LoVo (cell line): ENCODE results near the gene CCNQ.

ENCODE experiments used
- DNase-seq: peaks from one replicate; pipeline ENCODE4 v3.0.0-alpha.2; 2016; ENCODE audit warnings: low spot score

The CCNQ gene

DNA sequence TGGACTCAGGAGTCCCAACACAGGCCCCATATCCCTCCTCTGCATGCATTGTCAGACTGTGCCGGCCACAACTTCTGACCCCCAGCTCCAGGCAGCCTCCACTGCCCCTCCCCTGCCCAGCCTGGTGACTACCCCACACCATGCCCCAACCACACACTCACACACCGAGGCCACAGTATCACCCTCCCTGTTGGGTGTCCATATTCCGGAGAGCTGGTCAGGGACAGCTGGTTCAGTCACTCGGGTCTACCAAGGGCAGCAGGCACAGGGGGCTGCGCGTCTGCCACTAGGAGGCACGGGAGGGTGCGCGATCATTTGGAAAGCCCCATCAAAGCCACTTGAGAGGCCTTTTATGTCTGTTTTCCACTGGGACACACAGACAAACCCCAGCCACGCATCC is 26.3 kb downstream of the CCNQ start:
- DNase-seq, result no peak

DNA sequence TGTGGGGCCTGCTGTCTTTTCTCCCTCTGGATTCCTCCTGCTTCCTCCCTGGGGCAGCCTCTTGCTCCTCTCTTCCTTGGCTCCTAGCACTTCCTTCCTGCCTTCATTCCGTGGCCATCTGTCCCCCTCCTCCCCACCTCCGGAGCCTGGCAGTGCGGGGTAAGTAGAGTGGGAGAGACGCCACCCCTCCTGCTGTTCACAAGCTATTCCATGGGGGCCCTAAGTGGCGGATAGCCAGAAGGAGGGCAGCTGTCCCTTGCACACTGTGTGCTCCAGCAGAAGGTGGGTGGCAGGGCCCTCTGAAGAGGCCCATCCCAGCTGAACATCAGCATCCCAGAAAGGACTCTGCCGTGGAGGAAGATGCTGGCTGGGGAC is 27.4 kb downstream of the CCNQ start:
- no peak for DNase-seq

DNA sequence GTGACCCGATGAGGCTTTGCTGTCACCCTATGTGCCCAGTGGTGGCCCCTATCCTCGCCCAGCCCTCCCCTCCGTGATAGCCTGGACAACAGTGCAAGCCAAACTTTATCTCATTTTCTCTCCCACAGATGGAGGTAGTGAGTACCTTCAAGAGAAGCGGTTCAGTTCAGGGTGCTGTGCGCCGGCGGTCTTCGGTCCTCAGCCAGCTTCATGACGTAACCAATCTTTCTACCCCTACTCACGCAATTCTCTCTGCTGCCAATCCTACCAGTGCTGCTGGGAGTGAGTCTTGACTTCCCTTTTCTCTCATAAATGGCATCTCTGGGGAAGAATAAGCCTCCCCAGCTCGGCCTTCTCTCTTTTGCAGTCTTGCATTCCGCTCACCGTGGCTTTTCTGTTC is 29.5 kb downstream of the CCNQ start:
- no peak for DNase-seq

DNA sequence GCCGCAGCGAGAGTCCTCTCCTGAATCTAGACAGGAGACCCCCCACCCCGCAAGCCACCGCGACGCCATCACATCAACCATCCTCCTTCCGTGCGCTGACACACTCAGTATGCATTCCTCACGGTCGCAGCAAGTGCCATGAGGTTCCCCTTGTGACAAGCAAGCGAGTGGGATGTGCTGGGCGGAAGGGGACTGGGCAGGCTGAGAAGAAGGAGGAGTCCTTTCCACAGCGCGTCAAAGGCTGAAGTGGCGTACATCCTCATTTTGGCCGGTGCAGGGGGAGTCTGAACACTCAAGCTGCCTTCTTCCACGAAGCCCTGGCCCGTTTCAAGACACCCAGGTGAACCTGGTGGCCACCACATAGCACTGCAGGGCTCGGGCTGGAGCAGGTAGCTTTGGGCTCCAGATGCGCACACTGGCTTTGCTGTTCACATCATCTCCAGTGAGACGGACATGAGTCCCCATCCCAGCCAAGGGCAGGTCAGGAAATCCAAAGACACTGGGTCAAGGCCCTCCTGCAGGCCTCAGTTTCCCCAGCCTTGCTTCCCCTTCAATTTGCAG is 30.4 kb downstream of the CCNQ start:
- DNase-seq, result no peak

DNA sequence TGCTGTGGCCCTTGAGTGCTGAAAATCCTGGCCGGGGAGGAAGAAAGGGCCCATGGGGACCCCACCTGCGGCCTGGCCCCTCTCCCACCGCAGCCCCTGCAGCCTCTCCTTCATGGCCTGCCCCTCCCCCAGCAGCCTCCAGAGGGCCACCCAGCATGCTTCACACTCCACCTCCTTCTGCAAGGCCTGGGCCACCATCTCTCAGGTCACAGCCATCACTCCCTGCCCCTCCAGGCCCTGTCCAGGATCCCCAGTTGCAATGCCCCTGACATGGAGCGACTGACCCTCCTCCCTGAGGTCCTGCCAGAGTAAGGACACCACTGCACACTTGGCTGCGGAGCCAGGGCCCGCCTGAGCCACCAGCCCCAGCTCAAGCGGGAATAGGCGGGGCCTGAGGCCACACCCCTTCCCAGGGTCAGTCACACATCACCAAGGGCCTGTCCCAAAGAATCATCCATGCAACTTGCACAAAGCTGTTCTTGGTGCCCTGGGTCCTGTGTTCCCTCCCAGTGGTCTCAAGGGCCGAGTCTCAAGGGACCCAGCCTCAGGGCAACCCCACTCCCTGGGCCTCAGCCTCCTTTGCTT is 32.9 kb downstream of the CCNQ start:
- no peak for DNase-seq

DNA sequence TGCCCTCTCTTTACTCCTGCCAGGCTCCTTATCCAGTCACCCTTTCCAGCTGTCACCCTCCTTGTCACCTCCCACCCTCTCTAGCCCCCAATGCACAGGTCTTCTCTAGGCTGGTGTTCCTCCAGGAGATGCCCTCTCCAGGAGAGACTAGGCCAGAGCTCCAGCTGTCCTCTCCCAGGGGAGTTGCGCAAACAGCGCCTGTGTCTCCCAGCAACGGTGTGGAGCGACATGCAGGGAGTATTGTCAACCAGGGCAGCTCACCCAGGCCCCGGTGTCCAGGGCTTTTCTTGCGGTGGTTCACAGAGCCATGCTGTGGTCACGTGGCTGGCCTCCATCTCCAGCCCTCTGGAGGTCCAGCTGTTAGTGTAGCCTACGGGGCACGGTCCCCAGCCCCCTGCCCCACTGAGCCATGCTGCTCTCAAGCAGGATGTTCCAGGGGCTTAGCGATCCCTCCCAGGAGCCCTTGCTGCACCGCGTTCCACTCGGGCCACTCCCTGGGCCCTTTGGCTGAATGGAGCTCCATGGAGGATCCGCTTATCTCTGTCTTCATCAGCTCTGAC is 34.8 kb downstream of the CCNQ start:
- DNase-seq, result no peak

DNA sequence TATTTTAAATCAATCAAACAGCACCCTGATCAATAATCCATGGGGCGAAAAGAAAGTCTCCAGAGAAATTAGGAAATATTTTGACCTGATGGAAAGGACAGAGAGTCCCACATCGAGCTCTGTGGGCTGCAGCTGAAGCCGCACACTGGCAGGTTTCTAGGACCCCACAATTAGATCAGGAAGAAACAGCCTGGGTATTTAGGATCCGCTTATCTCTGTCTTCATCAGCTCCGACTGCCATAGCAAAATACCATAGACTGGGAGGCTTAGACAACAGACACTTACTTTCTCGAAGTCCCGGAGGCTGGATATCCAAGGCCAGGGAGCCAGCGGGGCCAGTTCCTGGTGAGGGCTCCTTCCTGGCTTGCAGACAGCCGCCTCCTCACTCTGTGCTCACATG is 36.4 kb downstream of the CCNQ start:
- no peak for DNase-seq

DNA sequence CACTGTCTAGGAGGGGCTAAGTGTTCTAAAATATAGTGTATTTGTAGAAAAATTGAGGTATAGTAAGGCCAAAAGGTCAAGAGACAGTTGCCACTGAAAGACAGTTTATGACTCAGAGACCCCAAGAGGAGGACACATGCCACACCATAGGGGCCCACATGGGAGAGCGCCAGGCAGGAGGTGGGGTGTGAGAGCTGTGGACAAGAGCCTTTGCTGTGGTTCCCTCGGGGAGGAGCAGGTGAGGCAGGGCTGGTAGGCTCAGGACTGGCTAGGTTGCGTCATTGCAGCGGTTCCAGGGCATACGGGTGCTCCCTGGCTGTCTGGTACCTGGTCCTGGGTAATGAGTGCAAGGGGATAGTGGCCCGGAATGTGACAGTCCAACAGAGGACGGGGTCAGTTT is 37.6 kb downstream of the CCNQ start:
- no peak for DNase-seq

DNA sequence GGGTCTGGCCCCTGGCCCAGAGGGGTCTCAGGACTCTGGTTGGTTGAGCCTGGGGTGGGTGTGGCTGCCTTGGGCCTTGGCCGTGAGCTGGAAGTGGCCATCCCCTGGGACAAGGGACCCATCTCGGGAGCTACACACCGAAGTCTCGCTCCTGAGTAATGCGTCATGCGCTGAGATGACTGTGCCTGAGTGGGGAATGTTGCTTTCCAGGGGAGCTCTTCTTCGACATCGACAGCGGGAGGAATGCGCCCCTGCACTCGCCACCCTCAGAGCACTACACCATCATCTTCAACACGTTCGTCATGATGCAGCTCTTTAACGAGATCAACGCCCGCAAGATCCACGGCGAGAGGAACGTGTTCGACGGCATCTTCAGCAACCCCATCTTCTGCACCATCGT is 38.5 kb downstream of the CCNQ start:
- no peak for DNase-seq

DNA sequence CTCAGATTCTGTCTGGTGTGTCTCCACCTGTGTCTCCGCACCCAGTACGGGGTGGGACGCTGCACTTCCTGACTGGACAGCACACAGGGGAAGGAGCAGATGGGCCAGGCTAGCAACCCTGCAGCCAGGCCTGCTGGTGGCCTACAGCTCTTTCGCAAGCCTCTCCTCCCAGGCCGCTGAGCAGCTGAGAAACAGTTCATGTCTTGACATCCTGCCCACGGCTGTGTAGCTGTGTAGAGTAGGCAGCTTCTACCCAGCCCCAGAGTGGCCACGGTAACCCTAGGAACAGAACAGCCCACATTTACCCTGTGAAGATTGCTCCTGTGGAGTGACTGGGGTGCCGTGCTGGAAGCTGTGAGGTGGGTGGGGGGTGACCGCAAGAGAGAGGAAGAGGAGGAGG is 38.9 kb downstream of the CCNQ start:
- no peak for DNase-seq

DNA sequence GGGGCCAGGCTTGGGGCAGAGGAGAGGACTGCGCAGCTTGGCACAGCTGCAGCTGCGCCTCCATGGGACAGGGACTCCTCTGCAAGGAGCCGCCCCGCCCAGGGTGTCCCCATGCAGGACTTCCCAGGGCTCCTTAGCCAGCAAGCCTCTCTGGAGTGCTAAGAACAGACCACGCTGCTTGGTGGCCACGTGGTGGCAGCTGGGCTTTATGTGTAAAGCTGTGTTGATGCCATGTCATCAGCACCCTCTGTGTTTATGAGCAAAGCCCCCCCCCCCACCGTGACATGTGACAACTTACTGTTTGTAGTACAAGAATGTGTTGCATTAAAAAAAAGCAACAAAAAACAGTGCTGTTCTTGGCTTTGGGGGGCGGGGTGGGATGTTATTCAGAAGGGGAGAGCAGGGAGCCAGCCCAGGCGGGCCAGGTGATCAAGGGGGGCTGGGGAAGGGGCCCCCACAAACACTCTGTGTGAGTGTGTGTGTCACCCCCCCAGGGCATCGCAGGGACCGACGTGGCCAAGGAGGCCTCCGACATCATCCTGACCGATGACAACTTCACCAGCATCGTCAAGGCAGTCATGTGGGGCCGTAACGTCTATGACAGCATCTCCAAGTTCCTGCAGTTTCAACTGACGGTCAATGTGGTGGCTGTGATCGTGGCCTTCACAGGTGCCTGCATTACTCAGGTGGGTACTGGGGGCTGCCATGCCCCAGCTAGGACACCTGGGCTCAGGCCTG is 41.2 kb downstream of the CCNQ start:
- DNase-seq, result no peak

DNA sequence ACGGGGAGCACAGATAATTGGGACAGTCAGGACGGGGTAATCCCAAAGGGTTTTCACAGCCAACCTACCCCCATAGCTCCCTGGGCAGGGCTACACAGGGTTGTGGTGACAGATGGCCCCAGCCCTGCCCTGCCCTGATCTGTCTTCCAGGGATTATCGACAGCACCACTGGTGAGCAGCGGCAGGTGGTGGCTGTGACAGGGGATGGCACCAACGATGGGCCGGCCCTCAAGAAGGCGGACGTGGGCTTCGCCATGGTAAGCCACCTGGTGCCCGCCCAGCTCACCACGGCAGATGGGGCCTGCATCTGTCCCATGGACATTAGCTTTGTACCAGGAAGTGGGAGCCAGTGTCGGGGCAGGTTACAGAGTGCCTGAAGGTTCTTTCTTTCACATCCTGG is 42.2 kb downstream of the CCNQ start:
- no peak for DNase-seq

DNA sequence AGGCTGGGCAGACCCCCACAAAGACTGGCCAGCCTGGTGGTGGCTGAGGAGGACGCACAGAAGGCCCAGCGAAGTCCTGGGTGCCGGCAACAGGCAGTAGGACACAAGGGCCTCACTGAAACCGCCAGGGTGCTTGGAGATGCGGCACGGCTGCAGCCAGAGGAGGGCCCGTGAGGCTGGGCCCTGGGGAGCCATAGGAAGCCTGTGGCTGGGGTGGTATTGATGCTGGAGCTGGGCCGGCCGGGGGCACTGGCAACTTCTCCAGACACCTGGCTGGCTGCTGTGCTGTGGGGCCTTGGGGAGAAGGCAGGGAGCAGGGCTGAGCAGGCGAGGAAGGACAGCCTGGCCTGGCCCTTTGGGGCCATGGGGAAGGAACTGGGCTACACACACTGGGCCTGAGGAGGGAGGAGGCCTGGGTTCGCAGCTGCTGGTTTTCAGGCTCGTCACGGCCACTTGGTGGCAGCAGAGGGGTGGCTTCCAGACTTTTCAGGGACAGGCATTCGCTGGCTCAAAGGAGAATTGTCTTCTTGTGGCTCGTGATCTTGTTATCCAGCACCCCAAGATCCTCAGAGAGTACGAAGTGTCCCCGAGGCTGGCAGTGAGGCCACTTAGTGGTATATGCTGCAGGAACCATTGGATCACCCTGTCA is 44.3 kb downstream of the CCNQ start:
- peak; percentile 42 for DNase-seq

DNA sequence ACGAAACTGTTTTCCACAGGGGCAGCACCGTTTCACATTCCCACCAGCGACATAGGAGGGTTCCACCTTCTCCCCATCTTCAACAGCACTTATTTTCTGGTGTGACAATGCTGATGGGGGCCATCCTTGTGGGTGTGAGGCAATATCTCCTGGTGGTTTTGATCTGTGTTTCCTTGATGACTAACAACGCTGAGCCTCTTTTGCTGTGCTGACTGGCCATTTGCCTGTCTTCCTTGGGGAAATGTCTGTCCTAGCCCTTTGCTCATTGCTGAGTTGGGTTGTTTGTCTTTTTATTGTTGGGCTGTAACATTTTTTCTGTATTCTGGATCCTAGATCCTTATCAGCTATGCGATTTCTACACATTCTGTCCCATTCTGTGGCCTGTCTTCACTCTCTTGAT is 47.8 kb downstream of the CCNQ start:
- no peak for DNase-seq

DNA sequence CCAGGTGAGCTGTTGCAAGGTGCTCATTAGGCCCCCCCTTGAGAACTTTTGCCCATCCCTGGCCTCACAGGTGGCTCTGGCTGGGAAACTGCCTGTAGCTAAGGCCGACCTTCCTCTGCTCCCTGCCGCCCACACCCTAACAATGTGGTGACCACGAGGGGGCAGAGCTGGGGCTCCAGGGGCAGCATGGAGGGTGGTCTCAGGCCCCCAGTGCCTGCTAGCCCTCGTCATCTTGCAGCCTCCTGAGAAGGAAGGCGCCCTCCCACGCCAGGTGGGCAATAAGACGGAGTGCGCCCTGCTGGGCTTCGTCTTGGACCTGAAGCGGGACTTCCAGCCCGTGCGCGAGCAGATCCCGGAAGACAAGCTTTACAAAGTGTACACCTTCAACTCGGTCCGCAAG is 49.1 kb downstream of the CCNQ start:
- DNase-seq, result no peak

DNA sequence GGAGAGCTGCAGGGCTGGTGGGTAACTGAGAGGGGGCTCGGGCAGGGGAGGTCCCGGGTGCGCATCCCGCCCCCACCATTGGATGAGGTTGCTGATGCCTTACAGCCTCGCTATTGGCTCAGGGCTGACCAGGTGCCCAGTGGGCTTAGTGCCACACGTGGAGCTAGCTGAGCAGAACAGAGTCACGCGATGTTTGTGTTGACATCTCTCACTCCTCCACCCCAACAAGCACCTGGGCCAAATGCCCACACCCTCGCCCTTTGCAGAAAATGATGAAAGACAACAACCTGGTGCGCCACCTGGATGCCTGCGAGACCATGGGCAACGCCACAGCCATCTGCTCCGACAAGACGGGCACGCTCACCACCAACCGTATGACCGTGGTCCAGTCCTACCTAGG is 49.7 kb downstream of the CCNQ start:
- DNase-seq, result no peak

DNA sequence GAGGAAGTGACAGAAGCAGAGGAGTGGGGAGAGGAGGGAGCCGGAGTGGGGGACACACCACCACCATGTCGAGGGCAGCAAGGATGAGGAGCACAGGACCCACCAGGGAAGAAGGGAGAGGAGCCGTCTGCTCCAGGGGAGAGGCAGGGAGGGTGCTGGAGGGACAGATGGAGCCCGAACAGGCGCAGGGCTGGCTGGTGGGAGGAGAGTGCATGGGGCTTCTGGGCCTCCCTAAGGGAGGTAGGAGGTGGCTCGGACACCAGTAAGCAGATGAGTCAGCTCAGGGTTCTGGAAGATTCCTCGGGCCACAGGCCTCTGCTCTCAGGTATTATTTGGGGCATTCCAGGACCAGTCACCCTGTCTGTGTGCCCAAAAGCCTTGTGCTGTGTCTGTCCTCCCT is 51.7 kb downstream of the CCNQ start:
- DNase-seq, result no peak

DNA sequence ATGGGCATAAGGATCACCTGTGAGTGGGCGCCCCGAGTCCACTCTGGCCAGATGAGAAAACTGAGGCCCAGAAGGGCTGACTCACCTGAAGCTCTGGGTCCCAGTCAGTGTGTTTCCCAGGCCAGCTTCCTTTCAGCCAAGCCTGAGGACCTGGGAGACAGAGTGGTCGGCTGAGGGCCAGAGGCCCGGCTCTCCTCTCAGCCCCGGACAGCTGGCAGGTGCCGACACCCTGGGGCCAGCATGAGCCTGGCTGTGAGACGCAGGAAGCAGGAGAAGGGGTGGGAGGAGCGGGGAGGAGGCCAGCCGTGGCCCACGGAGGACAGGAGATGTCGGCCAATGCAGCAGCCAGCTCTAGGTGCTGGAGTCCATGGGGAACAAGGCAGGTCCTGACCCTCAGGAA is 52.6 kb downstream of the CCNQ start:
- no peak for DNase-seq

DNA sequence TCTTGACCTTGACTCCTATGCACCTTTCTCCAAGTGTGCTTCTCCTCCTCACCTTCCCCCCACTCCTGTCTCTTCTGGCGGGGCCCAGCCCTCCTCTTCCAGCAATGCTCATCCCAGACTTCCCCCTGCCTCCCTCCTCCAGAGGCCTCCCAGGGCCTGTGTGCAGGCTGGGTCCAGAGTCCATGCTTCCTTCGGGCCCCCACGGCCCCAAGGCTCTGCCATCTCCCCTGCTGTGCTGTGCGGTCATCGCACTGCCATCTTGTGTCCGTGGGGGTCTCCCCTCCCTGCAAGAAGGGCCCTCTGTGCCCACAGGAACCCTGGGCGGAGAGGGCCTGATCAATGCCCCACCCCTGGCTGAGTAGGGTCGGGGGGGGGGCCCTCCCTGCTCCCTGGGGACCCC is 54.2 kb downstream of the CCNQ start:
- DNase-seq, result no peak

DNA sequence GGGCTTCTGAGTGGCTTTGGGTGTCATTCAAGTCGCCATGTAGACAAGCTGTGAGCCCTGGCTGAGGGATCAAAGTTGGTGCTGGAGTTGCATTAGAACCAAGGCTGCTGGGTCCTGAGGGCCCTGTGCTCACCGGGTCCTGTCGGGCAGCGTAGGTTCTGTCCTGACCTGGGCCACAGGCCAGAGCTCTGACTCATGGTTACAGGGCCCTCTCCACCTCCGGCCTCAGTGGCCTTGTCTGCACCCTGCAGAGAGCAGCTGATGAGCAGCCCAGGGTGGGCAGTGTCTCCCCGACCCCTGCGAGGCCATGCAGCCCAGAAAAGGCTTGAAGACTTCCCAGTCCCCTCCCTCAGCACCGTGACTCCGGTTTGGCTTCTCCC is 59.0 kb downstream of the CCNQ start:
- DNase-seq, result no peak

DNA sequence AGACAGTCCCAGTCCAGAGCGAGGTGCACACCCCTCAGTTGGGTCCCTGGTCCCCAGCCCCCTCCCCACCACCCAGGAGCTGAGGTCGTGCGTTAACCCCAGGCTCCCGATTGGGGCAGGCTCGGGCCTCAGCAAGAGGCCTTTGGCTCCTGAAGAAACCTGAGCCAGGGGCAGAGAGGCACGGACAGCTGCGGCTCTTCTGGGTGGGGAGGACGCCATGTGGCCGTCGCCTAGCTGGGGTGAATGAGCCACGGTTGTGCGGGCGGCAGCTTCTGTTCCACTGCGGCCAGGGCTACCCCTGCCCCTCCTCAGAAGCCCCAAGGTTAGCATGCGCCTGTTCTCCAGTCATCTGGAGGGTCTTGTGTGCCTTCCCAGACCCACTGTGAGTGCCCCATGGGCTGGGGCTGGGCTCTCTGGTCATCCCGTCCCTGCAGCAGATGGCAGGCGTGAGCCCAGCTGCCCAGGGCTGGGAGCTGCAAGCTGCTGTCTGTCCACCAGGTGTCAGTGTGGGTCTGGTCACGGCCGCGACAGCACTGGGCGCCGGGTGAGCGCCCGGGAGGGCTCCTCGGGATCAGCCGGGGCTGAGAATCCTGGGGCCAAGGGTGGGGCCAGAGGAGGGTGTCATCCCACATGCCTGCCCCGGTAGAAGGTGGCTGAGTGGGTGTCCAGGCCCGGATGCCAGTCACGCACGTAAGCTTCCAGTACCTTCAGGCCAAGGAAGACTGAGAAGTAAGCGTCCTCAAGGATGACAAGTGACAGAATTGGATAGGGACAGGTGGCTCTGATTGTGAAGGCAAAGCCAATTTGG is 59.6 kb downstream of the CCNQ start:
- peak; percentile 61 for DNase-seq

DNA sequence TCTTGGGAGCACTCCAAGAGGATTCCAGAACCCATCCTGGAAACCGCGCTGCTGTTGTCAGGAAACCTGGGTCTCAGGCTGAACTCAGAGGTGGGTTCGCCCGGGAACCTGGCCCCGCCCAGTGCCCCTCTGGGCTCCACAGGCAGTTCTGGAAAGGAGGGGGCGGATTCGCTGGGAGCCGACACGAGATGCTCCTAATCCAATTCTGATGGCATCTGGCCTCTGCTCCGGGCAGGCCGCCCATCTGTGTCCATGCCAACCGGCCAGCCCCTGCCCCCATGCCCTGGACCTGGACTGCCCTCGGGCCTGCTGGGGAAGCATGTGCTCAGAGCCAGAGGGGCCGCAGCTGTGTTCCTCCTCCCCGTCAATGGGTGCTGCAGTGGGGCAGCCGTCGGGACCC is 60.5 kb downstream of the CCNQ start:
- no peak for DNase-seq
